HepG2 (cell line): ENCODE data around the gene USP19. TPM values are rescaled to one million over a fixed set of nuclear protein-coding genes. Genes with fewer than 3 reads are reported as not detected.

Experiments used
- DR1 ChIP-seq: sonication (generic); formaldehyde crosslinking; IDR thresholded peaks from 2 replicates; pipeline ENCODE4 v1.8.0; 2021; ENCODE audit warnings: mild to moderate bottlenecking, missing genetic modification reagents, inconsistent platforms
- HDAC6 ChIP-seq: fragments of 200-600 bp; sonication (generic); IDR thresholded peaks from 2 replicates; pipeline ENCODE4 v1.7.0; 2017; ENCODE audit warnings: mild to moderate bottlenecking, antibody characterized with exemption, low read length, low read depth
- HOXA9 ChIP-seq: sonication (generic); formaldehyde crosslinking; IDR thresholded peaks from 2 replicates; pipeline ENCODE4 v1.8.1; 2022; ENCODE audit warnings: missing genetic modification reagents, mild to moderate bottlenecking, moderate library complexity, borderline replicate concordance
- KDM5A ChIP-seq: fragments of 200-600 bp; sonication (generic); IDR thresholded peaks from 2 replicates; pipeline ENCODE4 v1.7.0; 2018; ENCODE audit warnings: antibody characterized with exemption, mild to moderate bottlenecking, low read length, borderline replicate concordance
- NR2F6 ChIP-seq, 2 experiments: IDR thresholded peaks; 2 replicates each; pipeline ENCODE4 v1.6.1; 2016; ENCODE audit warnings: antibody characterized with exemption in 1 of 2, mild to moderate bottlenecking in 1 of 2
- PAX8 ChIP-seq: sonication (generic); formaldehyde crosslinking; IDR thresholded peaks from 2 replicates; pipeline ENCODE4 v1.8.0; 2022; ENCODE audit warnings: mild to moderate bottlenecking, missing genetic modification reagents, borderline replicate concordance
- SP1 ChIP-seq, 2 experiments: fragments of 450-650 bp in 1 of 2; sonication (generic) in 1 of 2; formaldehyde crosslinking in 1 of 2; IDR thresholded peaks; 2 replicates each; pipeline versions ENCODE4 v1.4.0 to v1.6.1; 2016 to 2020; ENCODE audit warnings: missing genetic modification reagents in 1 of 2
- SP140L ChIP-seq: sonication (generic); formaldehyde crosslinking; IDR thresholded peaks from 2 replicates; pipeline ENCODE4 v1.4.0; 2020; ENCODE audit warnings: missing genetic modification reagents, borderline replicate concordance
- SRY ChIP-seq: sonication (generic); formaldehyde crosslinking; IDR thresholded peaks from 2 replicates; pipeline ENCODE4 v1.8.0; 2022; ENCODE audit warnings: mild to moderate bottlenecking, missing genetic modification reagents
- ZFAT ChIP-seq: sonication (generic); formaldehyde crosslinking; conservative IDR thresholded peaks from 2 replicates; pipeline ENCODE4 v1.8.1; 2023; ENCODE audit warnings: missing genetic modification reagents, inconsistent platforms
- polyA plus RNA-seq, 8 experiments: library from polyadenylated mRNA; depleted of rRNA in 3 of 8; stranded (reverse) in 7 of 8; unstranded in 1 of 8; fragments of >200 nt; fragmentation: Illumina TruSeq in 4 of 8; extraction: Trizol in 4 of 8; gene quantifications; 2 replicates each; pipeline versions ENCODE4 v1.2.1 to v1.2.3, GENCODE V29; 2011 to 2016; ENCODE audit warnings: low read depth in 4 of 8, missing spikeins in 1 of 8, mixed read lengths in 1 of 8; ENCODE audit not compliant: insufficient read depth in 1 of 8
- total RNA-seq, 5 experiments: library from RNA; depleted of rRNA; stranded (reverse); fragments of >200 nt; fragmentation: Illumina TruSeq; extraction: Trizol; gene quantifications; 2 replicates each; pipeline ENCODE4 v1.2.3, GENCODE V29; 2016; ENCODE audit warnings: low read depth in 1 of 5
- TF ChIP-seq, protein P1 (sequence below): sonication (generic); formaldehyde crosslinking; IDR thresholded peaks from 2 replicates; pipeline ENCODE4 v1.8.0; 2022; ENCODE audit warnings: missing genetic modification reagents, mild to moderate bottlenecking, moderate library complexity, borderline replicate concordance
- TF ChIP-seq, protein P2 (sequence below): IDR thresholded peaks from 2 replicates; pipeline ENCODE4 v1.6.1; 2016; ENCODE audit warnings: missing compliant biosample characterization, missing genetic modification reagents, borderline replicate concordance
- TF ChIP-seq, protein P3 (sequence below): sonication (generic); formaldehyde crosslinking; IDR thresholded peaks from 2 replicates; pipeline ENCODE4 v1.5.0; 2020; ENCODE audit warnings: missing genetic modification reagents, mild to moderate bottlenecking, borderline replicate concordance
- TF ChIP-seq, protein P4 (sequence below): sonication (generic); formaldehyde crosslinking; IDR thresholded peaks from 2 replicates; pipeline ENCODE4 v1.9.0; 2021; ENCODE audit warnings: mild to moderate bottlenecking, missing genetic modification reagents
- TF ChIP-seq, protein P5 (sequence below): sonication (generic); formaldehyde crosslinking; IDR thresholded peaks from 2 replicates; pipeline ENCODE4 v1.5.1; 2020; ENCODE audit warnings: mild to moderate bottlenecking, moderate library complexity, missing genetic modification reagents

USP19 gene
- total and polyA plus RNA-seq, 2 of the 13 experiments (the other 11 are each of a cell fraction or from before 2014, with no cell fraction given) = 28.3 to 31.7 TPM

- TF ChIP-seq, protein P1, sequence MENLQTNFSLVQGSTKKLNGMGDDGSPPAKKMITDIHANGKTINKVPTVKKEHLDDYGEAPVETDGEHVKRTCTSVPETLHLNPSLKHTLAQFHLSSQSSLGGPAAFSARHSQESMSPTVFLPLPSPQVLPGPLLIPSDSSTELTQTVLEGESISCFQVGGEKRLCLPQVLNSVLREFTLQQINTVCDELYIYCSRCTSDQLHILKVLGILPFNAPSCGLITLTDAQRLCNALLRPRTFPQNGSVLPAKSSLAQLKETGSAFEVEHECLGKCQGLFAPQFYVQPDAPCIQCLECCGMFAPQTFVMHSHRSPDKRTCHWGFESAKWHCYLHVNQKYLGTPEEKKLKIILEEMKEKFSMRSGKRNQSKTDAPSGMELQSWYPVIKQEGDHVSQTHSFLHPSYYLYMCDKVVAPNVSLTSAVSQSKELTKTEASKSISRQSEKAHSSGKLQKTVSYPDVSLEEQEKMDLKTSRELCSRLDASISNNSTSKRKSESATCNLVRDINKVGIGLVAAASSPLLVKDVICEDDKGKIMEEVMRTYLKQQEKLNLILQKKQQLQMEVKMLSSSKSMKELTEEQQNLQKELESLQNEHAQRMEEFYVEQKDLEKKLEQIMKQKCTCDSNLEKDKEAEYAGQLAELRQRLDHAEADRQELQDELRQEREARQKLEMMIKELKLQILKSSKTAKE = no peak; the same call in 1 of the 2 replicates
- TF ChIP-seq, protein P2, sequence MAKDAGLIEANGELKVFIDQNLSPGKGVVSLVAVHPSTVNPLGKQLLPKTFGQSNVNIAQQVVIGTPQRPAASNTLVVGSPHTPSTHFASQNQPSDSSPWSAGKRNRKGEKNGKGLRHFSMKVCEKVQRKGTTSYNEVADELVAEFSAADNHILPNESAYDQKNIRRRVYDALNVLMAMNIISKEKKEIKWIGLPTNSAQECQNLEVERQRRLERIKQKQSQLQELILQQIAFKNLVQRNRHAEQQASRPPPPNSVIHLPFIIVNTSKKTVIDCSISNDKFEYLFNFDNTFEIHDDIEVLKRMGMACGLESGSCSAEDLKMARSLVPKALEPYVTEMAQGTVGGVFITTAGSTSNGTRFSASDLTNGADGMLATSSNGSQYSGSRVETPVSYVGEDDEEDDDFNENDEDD (CRISPR knock-in tag) = 0 out of 2 replicates have a peak, but pooled peaks have one; percentile 23
- TF ChIP-seq, protein P3, sequence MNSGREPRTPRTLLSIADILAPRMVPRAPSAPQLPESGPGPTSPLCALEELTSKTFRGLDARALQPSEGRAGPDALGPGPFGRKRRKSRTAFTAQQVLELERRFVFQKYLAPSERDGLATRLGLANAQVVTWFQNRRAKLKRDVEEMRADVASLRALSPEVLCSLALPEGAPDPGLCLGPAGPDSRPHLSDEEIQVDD = no peak
- TF ChIP-seq, protein P4, sequence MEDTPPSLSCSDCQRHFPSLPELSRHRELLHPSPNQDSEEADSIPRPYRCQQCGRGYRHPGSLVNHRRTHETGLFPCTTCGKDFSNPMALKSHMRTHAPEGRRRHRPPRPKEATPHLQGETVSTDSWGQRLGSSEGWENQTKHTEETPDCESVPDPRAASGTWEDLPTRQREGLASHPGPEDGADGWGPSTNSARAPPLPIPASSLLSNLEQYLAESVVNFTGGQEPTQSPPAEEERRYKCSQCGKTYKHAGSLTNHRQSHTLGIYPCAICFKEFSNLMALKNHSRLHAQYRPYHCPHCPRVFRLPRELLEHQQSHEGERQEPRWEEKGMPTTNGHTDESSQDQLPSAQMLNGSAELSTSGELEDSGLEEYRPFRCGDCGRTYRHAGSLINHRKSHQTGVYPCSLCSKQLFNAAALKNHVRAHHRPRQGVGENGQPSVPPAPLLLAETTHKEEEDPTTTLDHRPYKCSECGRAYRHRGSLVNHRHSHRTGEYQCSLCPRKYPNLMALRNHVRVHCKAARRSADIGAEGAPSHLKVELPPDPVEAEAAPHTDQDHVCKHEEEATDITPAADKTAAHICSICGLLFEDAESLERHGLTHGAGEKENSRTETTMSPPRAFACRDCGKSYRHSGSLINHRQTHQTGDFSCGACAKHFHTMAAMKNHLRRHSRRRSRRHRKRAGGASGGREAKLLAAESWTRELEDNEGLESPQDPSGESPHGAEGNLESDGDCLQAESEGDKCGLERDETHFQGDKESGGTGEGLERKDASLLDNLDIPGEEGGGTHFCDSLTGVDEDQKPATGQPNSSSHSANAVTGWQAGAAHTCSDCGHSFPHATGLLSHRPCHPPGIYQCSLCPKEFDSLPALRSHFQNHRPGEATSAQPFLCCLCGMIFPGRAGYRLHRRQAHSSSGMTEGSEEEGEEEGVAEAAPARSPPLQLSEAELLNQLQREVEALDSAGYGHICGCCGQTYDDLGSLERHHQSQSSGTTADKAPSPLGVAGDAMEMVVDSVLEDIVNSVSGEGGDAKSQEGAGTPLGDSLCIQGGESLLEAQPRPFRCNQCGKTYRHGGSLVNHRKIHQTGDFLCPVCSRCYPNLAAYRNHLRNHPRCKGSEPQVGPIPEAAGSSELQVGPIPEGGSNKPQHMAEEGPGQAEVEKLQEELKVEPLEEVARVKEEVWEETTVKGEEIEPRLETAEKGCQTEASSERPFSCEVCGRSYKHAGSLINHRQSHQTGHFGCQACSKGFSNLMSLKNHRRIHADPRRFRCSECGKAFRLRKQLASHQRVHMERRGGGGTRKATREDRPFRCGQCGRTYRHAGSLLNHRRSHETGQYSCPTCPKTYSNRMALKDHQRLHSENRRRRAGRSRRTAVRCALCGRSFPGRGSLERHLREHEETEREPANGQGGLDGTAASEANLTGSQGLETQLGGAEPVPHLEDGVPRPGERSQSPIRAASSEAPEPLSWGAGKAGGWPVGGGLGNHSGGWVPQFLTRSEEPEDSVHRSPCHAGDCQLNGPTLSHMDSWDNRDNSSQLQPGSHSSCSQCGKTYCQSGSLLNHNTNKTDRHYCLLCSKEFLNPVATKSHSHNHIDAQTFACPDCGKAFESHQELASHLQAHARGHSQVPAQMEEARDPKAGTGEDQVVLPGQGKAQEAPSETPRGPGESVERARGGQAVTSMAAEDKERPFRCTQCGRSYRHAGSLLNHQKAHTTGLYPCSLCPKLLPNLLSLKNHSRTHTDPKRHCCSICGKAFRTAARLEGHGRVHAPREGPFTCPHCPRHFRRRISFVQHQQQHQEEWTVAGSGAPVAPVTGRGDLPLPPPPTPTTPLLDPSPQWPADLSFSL (CRISPR knock-in tag) = no peak
- no peak for TF ChIP-seq SP140L (CRISPR knock-in tag)
- TF ChIP-seq DR1 = peak; percentile 54; the same call in 1 of the 2 replicates
- TF ChIP-seq SP1 (IDR thresholded peaks at IDR 0.05) = no peak
- no peak for TF ChIP-seq SP1 (CRISPR knock-in tag; IDR thresholded peaks at IDR 0.05)
- no peak for TF ChIP-seq ZFAT (CRISPR knock-in tag)
- no peak for TF ChIP-seq PAX8 (CRISPR knock-in tag)
- peak; percentile 25; the same call in 1 of the 2 replicates for TF ChIP-seq NR2F6 (IDR thresholded peaks at IDR 0.05)
- no peak for TF ChIP-seq NR2F6 (CRISPR knock-in tag; IDR thresholded peaks at IDR 0.05)
- TF ChIP-seq HDAC6 = no peak
- TF ChIP-seq, protein P5, sequence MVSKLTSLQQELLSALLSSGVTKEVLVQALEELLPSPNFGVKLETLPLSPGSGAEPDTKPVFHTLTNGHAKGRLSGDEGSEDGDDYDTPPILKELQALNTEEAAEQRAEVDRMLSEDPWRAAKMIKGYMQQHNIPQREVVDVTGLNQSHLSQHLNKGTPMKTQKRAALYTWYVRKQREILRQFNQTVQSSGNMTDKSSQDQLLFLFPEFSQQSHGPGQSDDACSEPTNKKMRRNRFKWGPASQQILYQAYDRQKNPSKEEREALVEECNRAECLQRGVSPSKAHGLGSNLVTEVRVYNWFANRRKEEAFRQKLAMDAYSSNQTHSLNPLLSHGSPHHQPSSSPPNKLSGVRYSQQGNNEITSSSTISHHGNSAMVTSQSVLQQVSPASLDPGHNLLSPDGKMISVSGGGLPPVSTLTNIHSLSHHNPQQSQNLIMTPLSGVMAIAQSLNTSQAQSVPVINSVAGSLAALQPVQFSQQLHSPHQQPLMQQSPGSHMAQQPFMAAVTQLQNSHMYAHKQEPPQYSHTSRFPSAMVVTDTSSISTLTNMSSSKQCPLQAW (CRISPR knock-in tag) = no peak
- no peak for TF ChIP-seq HOXA9 (CRISPR knock-in tag)
- peak; percentile 67 for TF ChIP-seq SRY (CRISPR knock-in tag)
- peak; percentile 81; the same call in 1 of the 2 replicates for TF ChIP-seq KDM5A
Observed at GRCh38 chr3:49132437-49133225, 12.0 kb upstream of the USP19 start, which contains the start of gene LAMB2 (continued).
